Epithelial cell of esophagus (primary cell): ENCODE measurements around the gene ZNF516.
A peak's percentile ranks its signal among the peaks of the same experiment; 100 is the strongest.

ENCODE experiments used
- DNase-seq: peaks from one replicate; pipeline ENCODE4 v3.0.0; 2010; ENCODE audit warnings: low read depth
- H3K4me3 ChIP-seq: 2 replicates; pipeline ENCODE4 v1.5.1; 2011; ENCODE audit warnings: mild to moderate bottlenecking, low read length, control low read depth
- CTCF ChIP-seq: IDR thresholded peaks from 2 replicates; pipeline ENCODE4 v1.5.1; 2011; ENCODE audit warnings: low read depth, mild to moderate bottlenecking, low read length, control low read depth, inconsistent platforms; ENCODE audit not compliant: insufficient read depth; ENCODE audit errors: missing control alignments

ZNF516 gene

GRCh38 chr18:76382275-76382674, 112.8 kb downstream of the ZNF516 start:
- no peak for DNase-seq
- no peak for TF ChIP-seq CTCF
- H3K4me3 ChIP-seq, result no peak overlapping the region

- no peak overlapping the region for H3K4me3 ChIP-seq
- peak; percentile 17 for DNase-seq
- peak; percentile 63 for TF ChIP-seq CTCF
These were observed 114.1 kb downstream of the ZNF516 start for GRCh38 chr18:76380791-76381405.

GRCh38 chr18:76380127-76380729, 114.8 kb downstream of the ZNF516 start:
- TF ChIP-seq CTCF, result no peak
- H3K4me3 ChIP-seq, result no peak overlapping the region
- DNase-seq, result no peak

GRCh38 chr18:76379226-76380126, 115.6 kb downstream of the ZNF516 start:
- no peak for DNase-seq
- H3K4me3 ChIP-seq, result no peak overlapping the region
- no peak for TF ChIP-seq CTCF

- DNase-seq, result no peak
- no peak overlapping the region for H3K4me3 ChIP-seq
- no peak for TF ChIP-seq CTCF
These were observed 116.4 kb downstream of the ZNF516 start for GRCh38 chr18:76378526-76379215.

- no peak overlapping the region for H3K4me3 ChIP-seq
- no peak for DNase-seq
- no peak for TF ChIP-seq CTCF
These were observed 117.7 kb downstream of the ZNF516 start for GRCh38 chr18:76377359-76377756.
